Parathyroid adenoma (tissue), 2 donors: ENCODE results near the gene SCN3B.

Source experiments
- H2AFZ ChIP-seq: fragments of 300-600 bp; sonication (generic); one replicate; pipeline ENCODE4 v1.7.0; 2017; ENCODE audit warnings: antibody characterized with exemption, mild to moderate bottlenecking
- H3K27ac ChIP-seq: fragments of 300-600 bp; sonication (generic); one replicate; pipeline ENCODE4 v1.7.0; 2017
- H3K27me3 ChIP-seq: fragments of 300-600 bp; sonication (generic); one replicate; pipeline ENCODE4 v1.7.0; 2017; ENCODE audit warnings: low read length; ENCODE audit not compliant: control insufficient read depth, insufficient read depth
- H3K36me3 ChIP-seq: fragments of 300-600 bp; sonication (generic); one replicate; pipeline ENCODE4 v1.7.0; 2017; ENCODE audit warnings: low read length; ENCODE audit not compliant: control insufficient read depth, insufficient read depth
- H3K4me1 ChIP-seq: fragments of 300-600 bp; sonication (generic); one replicate; pipeline ENCODE4 v1.7.0; 2017; ENCODE audit warnings: control low read depth
- H3K4me2 ChIP-seq: fragments of 300-600 bp; sonication (generic); one replicate; pipeline ENCODE4 v1.7.0; 2017; ENCODE audit warnings: low read length
- H3K4me3 ChIP-seq: fragments of 300-600 bp; sonication (generic); one replicate; pipeline ENCODE4 v1.7.0; 2017; ENCODE audit warnings: low read depth, low read length
- H3K79me2 ChIP-seq: fragments of 300-600 bp; sonication (generic); one replicate; pipeline ENCODE4 v1.7.0; 2017; ENCODE audit warnings: control low read depth
- H3K9ac ChIP-seq: fragments of 300-600 bp; sonication (generic); one replicate; pipeline ENCODE4 v1.7.0; 2017; ENCODE audit warnings: mild to moderate bottlenecking
- H3K9me3 ChIP-seq: fragments of 300-600 bp; sonication (generic); one replicate; pipeline ENCODE4 v1.7.0; 2017; ENCODE audit warnings: low read length; ENCODE audit not compliant: control insufficient read depth
- TF ChIP-seq, protein P1 (sequence below): fragments of 300-600 bp; sonication (generic); IDR thresholded peaks from one replicate; pipeline ENCODE4 v1.7.0; 2017; ENCODE audit warnings: antibody characterized with exemption, mild to moderate bottlenecking
- donor health status: primary hyperparathyroidism.

The SCN3B gene

DNA sequence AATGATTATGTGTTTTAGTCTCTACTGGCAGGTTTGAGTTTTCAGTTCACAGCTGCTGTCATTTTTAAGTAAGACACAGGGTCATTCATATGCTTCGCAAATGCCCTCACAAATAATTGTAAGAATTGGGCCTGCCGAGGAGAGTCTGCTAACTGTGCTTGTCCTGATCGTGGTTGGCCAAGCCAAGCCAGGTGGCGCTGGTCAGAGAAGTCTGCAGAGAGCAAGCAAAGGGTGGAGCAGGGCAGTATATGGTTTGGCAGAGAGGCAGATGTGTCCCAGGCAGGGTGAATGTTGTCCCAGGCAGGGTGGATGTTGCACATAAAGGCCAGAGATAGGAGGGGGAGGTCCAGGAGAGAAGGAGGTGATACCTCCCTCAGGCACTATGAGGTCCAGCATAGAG is 52.7 kb downstream of the SCN3B start:
- Histone ChIP-seq H3K4me2 (no peak overlapping the region), H3K4me1 (no peaks in the 10 kb centered on the region), H3K79me2 (no peaks in the 10 kb centered on the region), H3K4me3 (no peak overlapping the region), H3K36me3 (no peaks in the 10 kb centered on the region), H2AFZ (no peak overlapping the region), H3K27me3 (no peaks in the 10 kb centered on the region), H3K27ac (no peak overlapping the region), H3K9me3 (no peaks in the 10 kb centered on the region), H3K9ac (no peak overlapping the region)
- TF ChIP-seq, protein P1, sequence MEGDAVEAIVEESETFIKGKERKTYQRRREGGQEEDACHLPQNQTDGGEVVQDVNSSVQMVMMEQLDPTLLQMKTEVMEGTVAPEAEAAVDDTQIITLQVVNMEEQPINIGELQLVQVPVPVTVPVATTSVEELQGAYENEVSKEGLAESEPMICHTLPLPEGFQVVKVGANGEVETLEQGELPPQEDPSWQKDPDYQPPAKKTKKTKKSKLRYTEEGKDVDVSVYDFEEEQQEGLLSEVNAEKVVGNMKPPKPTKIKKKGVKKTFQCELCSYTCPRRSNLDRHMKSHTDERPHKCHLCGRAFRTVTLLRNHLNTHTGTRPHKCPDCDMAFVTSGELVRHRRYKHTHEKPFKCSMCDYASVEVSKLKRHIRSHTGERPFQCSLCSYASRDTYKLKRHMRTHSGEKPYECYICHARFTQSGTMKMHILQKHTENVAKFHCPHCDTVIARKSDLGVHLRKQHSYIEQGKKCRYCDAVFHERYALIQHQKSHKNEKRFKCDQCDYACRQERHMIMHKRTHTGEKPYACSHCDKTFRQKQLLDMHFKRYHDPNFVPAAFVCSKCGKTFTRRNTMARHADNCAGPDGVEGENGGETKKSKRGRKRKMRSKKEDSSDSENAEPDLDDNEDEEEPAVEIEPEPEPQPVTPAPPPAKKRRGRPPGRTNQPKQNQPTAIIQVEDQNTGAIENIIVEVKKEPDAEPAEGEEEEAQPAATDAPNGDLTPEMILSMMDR: no peak

- H3K4me2 ChIP-seq: no peak overlapping the region
- TF ChIP-seq, protein P1: no peak
- no peak overlapping the region for H3K27ac ChIP-seq
- H3K4me1 ChIP-seq: no peaks in the 10 kb centered on the region
- H3K27me3 ChIP-seq: no peaks in the 10 kb centered on the region
- no peak overlapping the region for H3K9ac ChIP-seq
- no peak overlapping the region for H2AFZ ChIP-seq
- no peak overlapping the region for H3K4me3 ChIP-seq
- no peaks in the 10 kb centered on the region for H3K36me3 ChIP-seq
- H3K9me3 ChIP-seq: no peaks in the 10 kb centered on the region
- no peaks in the 10 kb centered on the region for H3K79me2 ChIP-seq
Measured at GRCh38 chr11:123601136-123601535, 53.3 kb downstream of the SCN3B start.

DNA sequence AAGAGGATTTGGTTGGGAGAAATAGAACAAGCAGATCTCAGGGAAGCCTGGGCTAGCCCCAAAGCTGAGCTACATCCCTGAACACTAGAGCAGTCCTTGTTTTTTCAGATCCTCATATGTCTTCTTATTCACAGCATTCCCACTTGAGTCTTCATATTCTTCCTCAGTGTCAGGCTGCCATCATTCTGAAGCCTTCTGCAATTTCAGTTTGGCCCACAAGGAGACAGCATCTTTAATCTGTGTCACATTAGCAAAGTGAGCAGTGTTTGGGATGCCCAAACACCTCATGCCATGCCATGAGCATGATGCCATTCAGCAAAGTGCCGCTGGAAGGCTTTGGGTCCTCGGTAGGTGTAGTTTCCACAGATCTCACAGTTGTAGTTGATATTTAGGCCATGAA is 56.6 kb downstream of the SCN3B start:
- TF ChIP-seq, protein P1: no peak
- H2AFZ ChIP-seq: no peak overlapping the region
- no peaks in the 10 kb centered on the region for H3K9me3 ChIP-seq
- H3K4me2 ChIP-seq: no peak overlapping the region
- no peak overlapping the region for H3K9ac ChIP-seq
- no peaks in the 10 kb centered on the region for H3K4me1 ChIP-seq
- H3K79me2 ChIP-seq: no peaks in the 10 kb centered on the region
- H3K4me3 ChIP-seq: no peak overlapping the region
- no peaks in the 10 kb centered on the region for H3K27me3 ChIP-seq
- H3K27ac ChIP-seq: no peak overlapping the region
- H3K36me3 ChIP-seq: no peaks in the 10 kb centered on the region

- TF ChIP-seq, protein P1: no peak
- no peaks in the 10 kb centered on the region for H3K4me1 ChIP-seq
- H3K36me3 ChIP-seq: no peaks in the 10 kb centered on the region
- H3K9ac ChIP-seq: no peak overlapping the region
- H3K79me2 ChIP-seq: no peaks in the 10 kb centered on the region
- H3K4me3 ChIP-seq: no peak overlapping the region
- H2AFZ ChIP-seq: no peak overlapping the region
- H3K27me3 ChIP-seq: no peaks in the 10 kb centered on the region
- no peak overlapping the region for H3K4me2 ChIP-seq
- no peaks in the 10 kb centered on the region for H3K9me3 ChIP-seq
- no peak overlapping the region for H3K27ac ChIP-seq
Measured at GRCh38 chr11:123594921-123595320, 59.5 kb downstream of the SCN3B start.

- Histone ChIP-seq H3K27me3 (no peaks in the 10 kb centered on the region), H3K4me3 (no peak overlapping the region), H3K4me2 (no peak overlapping the region), H3K27ac (no peak overlapping the region), H3K9me3 (no peaks in the 10 kb centered on the region), H3K36me3 (no peaks in the 10 kb centered on the region), H2AFZ (no peak overlapping the region), H3K9ac (no peak overlapping the region), H3K4me1 (no peaks in the 10 kb centered on the region), H3K79me2 (no peaks in the 10 kb centered on the region)
- TF ChIP-seq, protein P1: no peak
Measured at GRCh38 chr11:123594188-123594901, 60.1 kb downstream of the SCN3B start.
